HL-60 (cell line): ENCODE results near the gene MYORG.

Experiments
- DNase-seq, 2 experiments: peaks; one replicate each; pipeline ENCODE4 v3.0.0-alpha.2; 2010 to 2020; ENCODE audit warnings: low read depth in 1 of 2, low spot score in 1 of 2
- H3K27ac ChIP-seq: fragments of 250-450 bp; sonication (Bioruptor Pico); replicated peaks from 2 replicates; pipeline ENCODE4 v1.5.1; 2020; ENCODE audit warnings: mild to moderate bottlenecking, moderate library complexity
- H3K27me3 ChIP-seq: fragments of 250-450 bp; sonication (Bioruptor Pico); 2 replicates; pipeline ENCODE4 v1.5.1; 2021; ENCODE audit warnings: mild to moderate bottlenecking, moderate library complexity; ENCODE audit not compliant: insufficient read depth, poor library complexity, severe bottlenecking
- H3K4me3 ChIP-seq: replicated peaks from 2 replicates; pipeline ENCODE4 v1.5.1; 2011; ENCODE audit warnings: mild to moderate bottlenecking, control low read depth, low read length; ENCODE audit not compliant: insufficient read depth
- GABPA ChIP-seq: IDR thresholded peaks from 2 replicates; pipeline ENCODE4 v1.6.1; 2012; ENCODE audit warnings: low read depth
- POLR2AphosphoS5 ChIP-seq: IDR thresholded peaks from 2 replicates; pipeline ENCODE4 v1.6.1; 2012; ENCODE audit warnings: low read depth
- SPI1 ChIP-seq: IDR thresholded peaks from 2 replicates; pipeline ENCODE4 v1.6.1; 2012; ENCODE audit warnings: low read depth, mild to moderate bottlenecking, borderline replicate concordance
- TF ChIP-seq, protein P1 (sequence below): IDR thresholded peaks from 2 replicates; pipeline ENCODE4 v1.6.1; 2012; ENCODE audit warnings: low read depth; ENCODE audit not compliant: insufficient replicate concordance
- TF ChIP-seq, protein P2 (sequence below): IDR thresholded peaks from one replicate; pipeline ENCODE4 v1.5.1; 2011; ENCODE audit warnings: low read length, control low read depth, inconsistent platforms; ENCODE audit not compliant: insufficient read depth

The MYORG gene

DNA sequence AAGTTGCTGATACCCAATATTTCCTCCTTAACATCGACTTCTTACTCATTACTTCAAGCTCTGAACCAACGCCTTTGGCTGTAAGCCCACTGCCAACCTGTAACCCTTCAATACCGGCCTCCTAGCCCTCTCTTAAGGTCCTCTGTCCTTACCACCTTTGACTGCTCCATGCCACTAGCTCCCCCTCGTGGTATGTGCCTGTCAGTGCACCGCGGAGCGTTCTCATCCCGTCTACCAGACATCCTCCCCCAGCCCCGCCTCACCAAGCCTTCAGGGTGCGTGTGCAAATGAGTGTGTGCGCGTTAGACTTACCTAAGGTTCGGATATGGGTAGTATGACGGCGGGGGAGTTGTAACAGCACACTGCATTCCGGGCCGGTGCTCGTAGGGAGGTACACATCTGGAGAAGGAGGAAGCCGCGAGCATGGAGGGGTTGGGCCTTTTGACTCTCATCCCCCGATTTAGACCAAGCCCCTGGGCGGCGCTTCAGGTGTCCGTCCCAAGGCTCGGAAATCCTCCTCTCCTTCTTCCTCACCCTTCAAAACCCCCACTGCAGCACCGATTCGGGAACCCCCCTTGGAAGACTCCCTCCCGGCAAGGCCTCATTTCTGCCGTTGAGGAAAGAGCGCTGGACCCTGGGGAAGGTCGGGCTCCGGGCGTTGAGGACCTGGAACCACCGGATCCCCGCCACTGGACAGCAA is 2.8 kb upstream of the MYORG start:
- DNase-seq, result peak; percentile 88 to 89
- H3K27ac ChIP-seq, result no peak overlapping the region
- TF ChIP-seq POLR2AphosphoS5, result no peak
- no peak for TF ChIP-seq SPI1
- TF ChIP-seq, protein P1, sequence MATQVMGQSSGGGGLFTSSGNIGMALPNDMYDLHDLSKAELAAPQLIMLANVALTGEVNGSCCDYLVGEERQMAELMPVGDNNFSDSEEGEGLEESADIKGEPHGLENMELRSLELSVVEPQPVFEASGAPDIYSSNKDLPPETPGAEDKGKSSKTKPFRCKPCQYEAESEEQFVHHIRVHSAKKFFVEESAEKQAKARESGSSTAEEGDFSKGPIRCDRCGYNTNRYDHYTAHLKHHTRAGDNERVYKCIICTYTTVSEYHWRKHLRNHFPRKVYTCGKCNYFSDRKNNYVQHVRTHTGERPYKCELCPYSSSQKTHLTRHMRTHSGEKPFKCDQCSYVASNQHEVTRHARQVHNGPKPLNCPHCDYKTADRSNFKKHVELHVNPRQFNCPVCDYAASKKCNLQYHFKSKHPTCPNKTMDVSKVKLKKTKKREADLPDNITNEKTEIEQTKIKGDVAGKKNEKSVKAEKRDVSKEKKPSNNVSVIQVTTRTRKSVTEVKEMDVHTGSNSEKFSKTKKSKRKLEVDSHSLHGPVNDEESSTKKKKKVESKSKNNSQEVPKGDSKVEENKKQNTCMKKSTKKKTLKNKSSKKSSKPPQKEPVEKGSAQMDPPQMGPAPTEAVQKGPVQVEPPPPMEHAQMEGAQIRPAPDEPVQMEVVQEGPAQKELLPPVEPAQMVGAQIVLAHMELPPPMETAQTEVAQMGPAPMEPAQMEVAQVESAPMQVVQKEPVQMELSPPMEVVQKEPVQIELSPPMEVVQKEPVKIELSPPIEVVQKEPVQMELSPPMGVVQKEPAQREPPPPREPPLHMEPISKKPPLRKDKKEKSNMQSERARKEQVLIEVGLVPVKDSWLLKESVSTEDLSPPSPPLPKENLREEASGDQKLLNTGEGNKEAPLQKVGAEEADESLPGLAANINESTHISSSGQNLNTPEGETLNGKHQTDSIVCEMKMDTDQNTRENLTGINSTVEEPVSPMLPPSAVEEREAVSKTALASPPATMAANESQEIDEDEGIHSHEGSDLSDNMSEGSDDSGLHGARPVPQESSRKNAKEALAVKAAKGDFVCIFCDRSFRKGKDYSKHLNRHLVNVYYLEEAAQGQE, result no peak
- no peak for TF ChIP-seq GABPA
- TF ChIP-seq, protein P2, sequence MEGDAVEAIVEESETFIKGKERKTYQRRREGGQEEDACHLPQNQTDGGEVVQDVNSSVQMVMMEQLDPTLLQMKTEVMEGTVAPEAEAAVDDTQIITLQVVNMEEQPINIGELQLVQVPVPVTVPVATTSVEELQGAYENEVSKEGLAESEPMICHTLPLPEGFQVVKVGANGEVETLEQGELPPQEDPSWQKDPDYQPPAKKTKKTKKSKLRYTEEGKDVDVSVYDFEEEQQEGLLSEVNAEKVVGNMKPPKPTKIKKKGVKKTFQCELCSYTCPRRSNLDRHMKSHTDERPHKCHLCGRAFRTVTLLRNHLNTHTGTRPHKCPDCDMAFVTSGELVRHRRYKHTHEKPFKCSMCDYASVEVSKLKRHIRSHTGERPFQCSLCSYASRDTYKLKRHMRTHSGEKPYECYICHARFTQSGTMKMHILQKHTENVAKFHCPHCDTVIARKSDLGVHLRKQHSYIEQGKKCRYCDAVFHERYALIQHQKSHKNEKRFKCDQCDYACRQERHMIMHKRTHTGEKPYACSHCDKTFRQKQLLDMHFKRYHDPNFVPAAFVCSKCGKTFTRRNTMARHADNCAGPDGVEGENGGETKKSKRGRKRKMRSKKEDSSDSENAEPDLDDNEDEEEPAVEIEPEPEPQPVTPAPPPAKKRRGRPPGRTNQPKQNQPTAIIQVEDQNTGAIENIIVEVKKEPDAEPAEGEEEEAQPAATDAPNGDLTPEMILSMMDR, result peak; percentile 100
- H3K4me3 ChIP-seq, result peak overlapping the region; percentile 19; the same call in 1 of the 2 replicates
- peaks cover 11% of the 10 kb centered on the region for H3K27me3 ChIP-seq

DNA sequence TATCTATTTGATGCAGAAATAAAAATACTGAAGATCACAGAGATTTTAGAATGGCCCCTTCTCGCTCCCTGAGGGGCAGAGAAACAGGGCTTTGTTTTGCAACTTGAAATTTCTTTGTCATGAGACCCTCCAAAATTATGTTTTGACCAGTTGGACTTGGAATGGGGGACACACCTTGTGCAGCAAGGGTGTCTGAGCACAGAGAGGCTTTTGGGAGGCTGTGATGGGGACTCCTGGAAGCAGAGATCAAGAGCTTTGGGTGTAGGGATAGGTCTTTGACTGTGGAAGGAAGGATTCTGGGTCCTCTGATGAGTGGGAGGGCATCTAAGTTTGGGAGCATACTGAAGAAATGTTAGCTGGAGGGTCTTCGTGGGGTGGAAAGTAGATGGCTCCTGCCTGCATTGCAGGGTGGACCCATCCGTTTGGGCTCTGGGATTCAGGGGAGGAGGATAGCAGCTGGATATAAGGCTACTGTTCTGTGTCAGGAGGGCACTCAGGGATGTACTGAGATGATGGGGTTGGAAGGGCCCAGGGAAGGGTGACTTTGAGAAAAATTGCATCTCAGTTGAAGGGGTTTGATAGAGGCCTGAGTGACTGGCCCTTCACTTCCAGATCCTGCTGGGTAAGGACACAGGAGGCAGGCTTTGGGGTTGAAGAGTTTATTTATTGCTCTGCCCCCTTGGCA is 1.8 kb upstream of the MYORG start:
- TF ChIP-seq, protein P1, result no peak
- TF ChIP-seq GABPA, result no peak
- no peak for TF ChIP-seq SPI1
- TF ChIP-seq, protein P2, result no peak
- TF ChIP-seq POLR2AphosphoS5, result no peak
- peaks cover 11% of the 10 kb centered on the region for H3K27me3 ChIP-seq
- no peak for DNase-seq
- H3K27ac ChIP-seq, result no peak overlapping the region
- H3K4me3 ChIP-seq, result no peak overlapping the region

DNA sequence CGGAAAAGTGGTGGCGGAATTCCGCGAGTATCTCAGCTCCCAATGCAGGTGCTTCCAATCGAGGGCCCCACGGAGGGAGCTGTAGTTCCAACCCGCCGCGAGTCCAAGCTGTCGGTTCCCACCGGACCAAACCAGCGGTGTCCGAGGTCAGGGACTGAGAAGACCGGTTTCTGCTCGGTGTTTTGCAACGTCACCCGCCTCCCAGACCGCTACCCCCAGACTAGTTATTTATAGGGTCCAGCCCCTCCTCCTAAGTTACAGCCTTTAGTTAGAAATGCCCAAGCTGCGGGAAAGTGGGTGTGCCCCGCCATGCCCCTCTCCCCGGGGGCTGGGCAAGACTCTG is 677 bp upstream of the MYORG start:
- Histone ChIP-seq H3K4me3 (peak overlapping the region; percentile 74), H3K27ac (no peak overlapping the region), H3K27me3 (peaks cover 11% of the 10 kb centered on the region)
- no peak for DNase-seq
- no peak for TF ChIP-seq SPI1
- TF ChIP-seq, protein P1, result no peak
- no peak for TF ChIP-seq POLR2AphosphoS5
- no peak for TF ChIP-seq GABPA
- TF ChIP-seq, protein P2, result no peak
